ENCODE data around the gene BPIFB2.

The BPIFB2 gene

DNA sequence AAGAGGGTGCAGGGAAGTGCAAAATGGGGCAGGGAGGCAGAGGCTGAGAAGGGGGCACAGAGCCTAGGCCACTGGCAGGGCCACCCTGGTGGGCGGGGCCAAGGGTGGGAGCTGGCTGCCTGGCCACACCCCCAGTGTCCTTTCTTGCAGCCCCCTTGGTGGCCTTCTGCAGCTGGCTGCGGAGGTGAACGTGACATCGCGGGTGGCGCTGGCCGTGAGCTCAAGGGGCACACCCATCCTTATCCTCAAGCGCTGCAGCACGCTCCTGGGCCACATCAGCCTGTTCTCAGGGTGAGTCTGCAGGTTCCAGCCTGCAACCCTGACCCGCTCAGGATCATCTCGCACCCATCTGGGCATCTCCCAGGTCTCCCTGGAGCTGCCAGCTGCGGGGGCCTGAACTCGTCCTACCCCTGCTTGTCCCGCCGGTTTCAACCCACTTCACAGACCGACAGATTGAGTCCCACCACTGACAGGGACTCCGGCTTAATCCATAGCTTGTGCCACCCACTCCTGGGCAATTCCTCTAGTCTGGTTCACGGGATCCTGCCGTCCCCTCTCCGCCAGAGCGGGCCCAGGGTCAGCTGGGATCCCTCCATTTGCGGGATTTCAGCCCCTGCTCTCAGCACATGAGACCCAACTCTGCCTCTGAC is 52.4 kb downstream of the BPIFB2 start:
- no peaks in the 10 kb centered on the region for H3K27me3 ChIP-seq (ENCODE audit: insufficient read depth, low read length)
- no peaks in the 10 kb centered on the region for H3K36me3 ChIP-seq (ENCODE audit: insufficient read depth, low read length)
- no peak overlapping the region for H3K27ac ChIP-seq (ENCODE audit: low read depth, low read length)
- no peak overlapping the region for H3K4me3 ChIP-seq (ENCODE audit: low read length)
- WGBS = 91% methylated on average over 22 of the region's 22 CpGs
- H3K4me1 ChIP-seq (ENCODE audit: insufficient read depth, low read length) = no peaks in the 10 kb centered on the region
- H3K9ac ChIP-seq (ENCODE audit: low read depth, low read length) = no peak overlapping the region
- no peaks in the 10 kb centered on the region for H3K9me3 ChIP-seq (ENCODE audit: insufficient read depth, low read depth, low read length)

GRCh38 chr20:33061658-33062028 is 54.1 kb downstream of the BPIFB2 start:
- Histone ChIP-seq H3K4me1 (ENCODE audit: insufficient read depth, low read length) (no peaks in the 10 kb centered on the region), H3K27ac (ENCODE audit: low read depth, low read length) (no peak overlapping the region), H3K4me3 (ENCODE audit: low read length) (no peak overlapping the region), H3K27me3 (ENCODE audit: insufficient read depth, low read length) (no peaks in the 10 kb centered on the region), H3K9me3 (ENCODE audit: insufficient read depth, low read depth, low read length) (no peaks in the 10 kb centered on the region), H3K9ac (ENCODE audit: low read depth, low read length) (no peak overlapping the region), H3K36me3 (ENCODE audit: insufficient read depth, low read length) (no peaks in the 10 kb centered on the region)
- 95% methylated on average over 14 of the region's 14 CpGs for WGBS

DNA sequence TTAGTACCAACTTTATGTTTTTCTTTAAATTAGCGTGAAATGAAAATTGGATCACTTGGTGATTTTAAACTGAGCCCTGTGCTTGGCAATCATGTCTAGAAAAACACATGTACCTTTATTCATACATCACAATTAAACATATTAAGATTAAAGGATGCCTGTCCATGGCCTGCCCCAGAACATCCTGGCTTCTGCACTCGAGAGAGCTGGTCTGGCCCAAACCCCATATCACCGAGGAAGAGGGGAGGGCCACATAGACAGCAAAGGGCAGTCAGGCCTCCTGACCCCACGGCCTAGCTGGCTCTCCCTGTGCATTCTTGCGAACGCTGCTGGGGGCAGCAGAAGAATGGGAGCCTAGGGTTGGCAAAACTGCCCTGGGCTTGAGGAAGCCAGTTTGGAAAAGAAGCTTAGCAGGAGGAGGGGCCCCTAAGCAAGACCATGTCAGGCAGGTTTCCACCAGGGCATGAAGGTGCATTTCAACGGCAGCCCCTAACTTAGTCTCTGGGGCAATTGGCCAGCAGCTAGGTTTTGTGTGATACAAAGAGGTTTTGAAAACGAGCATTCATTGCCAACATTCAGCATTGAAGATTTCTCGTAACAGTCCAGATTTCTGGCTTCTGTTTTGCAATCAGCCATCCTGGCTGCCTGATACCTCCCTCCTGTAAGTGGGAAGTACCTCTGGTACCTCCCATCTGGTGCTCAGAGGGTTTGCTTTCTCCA is 54.8 kb downstream of the BPIFB2 start:
- H3K9me3 ChIP-seq (ENCODE audit: insufficient read depth, low read depth, low read length) = no peaks in the 10 kb centered on the region
- H3K9ac ChIP-seq (ENCODE audit: low read depth, low read length) = no peak overlapping the region
- no peak overlapping the region for H3K4me3 ChIP-seq (ENCODE audit: low read length)
- H3K27ac ChIP-seq (ENCODE audit: low read depth, low read length) = no peak overlapping the region
- WGBS = 73% methylated on average over 9 of the region's 9 CpGs
- H3K36me3 ChIP-seq (ENCODE audit: insufficient read depth, low read length) = no peaks in the 10 kb centered on the region
- H3K4me1 ChIP-seq (ENCODE audit: insufficient read depth, low read length) = no peaks in the 10 kb centered on the region
- H3K27me3 ChIP-seq (ENCODE audit: insufficient read depth, low read length) = no peaks in the 10 kb centered on the region

DNA sequence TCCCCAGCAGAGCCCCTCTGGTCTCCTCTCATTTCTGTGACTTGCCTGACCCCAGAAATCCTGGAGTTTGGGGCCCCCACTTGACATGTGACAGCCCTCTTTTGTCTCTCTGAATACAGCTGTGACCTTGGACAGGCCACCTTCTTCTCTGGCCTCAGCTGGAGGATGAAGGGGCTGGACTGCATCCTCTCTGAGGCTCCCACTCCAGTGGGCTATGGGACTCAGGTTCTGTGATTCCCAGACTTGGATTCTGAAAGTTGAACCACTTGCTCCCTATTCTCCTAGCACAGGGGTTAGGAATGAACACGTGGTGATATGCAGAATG is 55.3 kb downstream of the BPIFB2 start:
- WGBS = 82% methylated on average over 1 of the region's 1 CpG
- H3K27ac ChIP-seq (ENCODE audit: low read depth, low read length) = no peak overlapping the region
- H3K27me3 ChIP-seq (ENCODE audit: insufficient read depth, low read length) = no peaks in the 10 kb centered on the region
- no peak overlapping the region for H3K4me3 ChIP-seq (ENCODE audit: low read length)
- no peaks in the 10 kb centered on the region for H3K4me1 ChIP-seq (ENCODE audit: insufficient read depth, low read length)
- no peaks in the 10 kb centered on the region for H3K36me3 ChIP-seq (ENCODE audit: insufficient read depth, low read length)
- H3K9ac ChIP-seq (ENCODE audit: low read depth, low read length) = no peak overlapping the region
- H3K9me3 ChIP-seq (ENCODE audit: insufficient read depth, low read depth, low read length) = no peaks in the 10 kb centered on the region

DNA sequence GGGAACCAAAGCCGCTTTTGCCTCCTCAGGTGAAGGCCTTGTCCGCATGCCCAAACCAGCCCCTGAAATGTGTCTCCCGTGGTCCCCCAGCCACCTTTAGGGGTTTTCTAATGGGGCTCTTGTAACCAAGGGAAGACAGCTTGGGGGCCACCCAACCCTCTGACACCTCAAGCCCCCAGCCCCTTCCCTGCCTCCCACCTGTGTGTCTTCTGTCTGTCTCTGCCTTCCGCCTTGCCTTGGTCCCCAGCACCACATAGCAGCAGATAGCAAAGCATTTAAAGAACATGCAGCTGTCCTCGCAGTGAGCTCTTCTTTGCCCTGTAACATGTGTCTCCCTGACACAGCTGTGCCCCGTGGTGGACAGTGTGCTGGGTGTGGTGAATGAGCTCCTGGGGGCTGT is 55.8 kb downstream of the BPIFB2 start:
- no peaks in the 10 kb centered on the region for H3K36me3 ChIP-seq (ENCODE audit: insufficient read depth, low read length)
- H3K27me3 ChIP-seq (ENCODE audit: insufficient read depth, low read length) = no peaks in the 10 kb centered on the region
- no peak overlapping the region for H3K9ac ChIP-seq (ENCODE audit: low read depth, low read length)
- H3K27ac ChIP-seq (ENCODE audit: low read depth, low read length) = no peak overlapping the region
- no peak overlapping the region for H3K4me3 ChIP-seq (ENCODE audit: low read length)
- no peaks in the 10 kb centered on the region for H3K4me1 ChIP-seq (ENCODE audit: insufficient read depth, low read length)
- H3K9me3 ChIP-seq (ENCODE audit: insufficient read depth, low read depth, low read length) = no peaks in the 10 kb centered on the region
- 93% methylated on average over 6 of the region's 6 CpGs for WGBS

DNA sequence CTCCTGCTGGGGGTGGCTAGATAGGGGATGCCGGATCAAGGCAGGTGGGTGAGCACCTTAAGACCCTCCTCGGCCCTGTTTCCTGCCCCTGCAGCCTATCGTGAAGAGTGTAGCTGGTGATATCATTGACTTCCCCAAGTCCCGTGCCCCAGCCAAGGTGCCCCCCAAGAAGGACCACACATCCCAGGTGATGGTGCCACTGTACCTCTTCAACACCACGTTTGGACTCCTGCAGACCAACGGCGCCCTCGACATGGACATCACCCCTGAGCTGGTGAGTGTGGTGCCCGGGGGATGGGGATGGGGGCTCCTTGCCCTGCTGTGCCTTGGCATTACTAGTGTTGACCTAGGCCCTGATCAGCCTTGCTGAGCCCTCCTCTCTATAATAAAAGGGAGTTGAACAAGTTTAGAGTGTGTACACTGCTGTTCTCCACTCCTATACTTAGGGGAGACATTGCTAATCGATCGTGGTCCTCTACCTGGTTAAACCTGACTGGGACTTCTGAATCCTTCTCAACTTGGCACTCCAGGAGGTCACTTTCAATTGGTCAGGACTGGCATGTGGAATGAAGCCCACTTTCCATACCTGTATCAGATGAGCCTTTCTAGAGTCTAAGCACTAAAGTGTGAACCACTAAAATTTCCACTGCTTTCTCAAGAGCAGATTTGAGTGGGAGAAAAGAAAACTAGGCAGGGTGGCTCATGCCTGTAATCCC is 57.2 kb downstream of the BPIFB2 start:
- Histone ChIP-seq H3K27ac (ENCODE audit: low read depth, low read length) (no peak overlapping the region), H3K36me3 (ENCODE audit: insufficient read depth, low read length) (no peaks in the 10 kb centered on the region), H3K9ac (ENCODE audit: low read depth, low read length) (no peak overlapping the region), H3K9me3 (ENCODE audit: insufficient read depth, low read depth, low read length) (no peaks in the 10 kb centered on the region), H3K27me3 (ENCODE audit: insufficient read depth, low read length) (no peaks in the 10 kb centered on the region), H3K4me1 (ENCODE audit: insufficient read depth, low read length) (no peaks in the 10 kb centered on the region), H3K4me3 (ENCODE audit: low read length) (no peak overlapping the region)
- 94% methylated on average over 11 of the region's 11 CpGs for WGBS

DNA sequence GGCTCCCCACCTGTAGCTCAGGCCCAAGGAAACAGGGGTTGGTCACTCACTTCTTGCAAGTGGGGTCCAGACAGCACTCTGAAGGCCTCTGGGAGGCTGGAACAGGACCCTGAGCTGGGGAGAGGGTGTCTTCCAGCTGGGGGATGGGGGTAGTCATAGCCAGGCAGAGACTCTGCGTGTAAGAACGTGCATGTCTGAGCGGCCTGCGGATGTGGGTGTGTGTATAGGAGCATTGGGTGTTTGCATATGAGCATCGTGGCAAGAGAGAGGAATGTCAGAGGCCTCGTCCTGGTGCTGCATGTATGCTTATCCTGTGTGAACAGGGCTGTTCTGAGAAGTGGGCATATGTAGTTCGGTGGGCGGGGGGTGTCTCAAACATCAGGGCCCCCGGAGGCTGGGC is 58.3 kb downstream of the BPIFB2 start:
- H3K27me3 ChIP-seq (ENCODE audit: insufficient read depth, low read length) = no peaks in the 10 kb centered on the region
- H3K9ac ChIP-seq (ENCODE audit: low read depth, low read length) = no peak overlapping the region
- H3K4me3 ChIP-seq (ENCODE audit: low read length) = no peak overlapping the region
- H3K9me3 ChIP-seq (ENCODE audit: insufficient read depth, low read depth, low read length) = no peaks in the 10 kb centered on the region
- WGBS = 90% methylated on average over 9 of the region's 9 CpGs
- no peak overlapping the region for H3K27ac ChIP-seq (ENCODE audit: low read depth, low read length)
- H3K4me1 ChIP-seq (ENCODE audit: insufficient read depth, low read length) = no peaks in the 10 kb centered on the region
- no peaks in the 10 kb centered on the region for H3K36me3 ChIP-seq (ENCODE audit: insufficient read depth, low read length)

DNA sequence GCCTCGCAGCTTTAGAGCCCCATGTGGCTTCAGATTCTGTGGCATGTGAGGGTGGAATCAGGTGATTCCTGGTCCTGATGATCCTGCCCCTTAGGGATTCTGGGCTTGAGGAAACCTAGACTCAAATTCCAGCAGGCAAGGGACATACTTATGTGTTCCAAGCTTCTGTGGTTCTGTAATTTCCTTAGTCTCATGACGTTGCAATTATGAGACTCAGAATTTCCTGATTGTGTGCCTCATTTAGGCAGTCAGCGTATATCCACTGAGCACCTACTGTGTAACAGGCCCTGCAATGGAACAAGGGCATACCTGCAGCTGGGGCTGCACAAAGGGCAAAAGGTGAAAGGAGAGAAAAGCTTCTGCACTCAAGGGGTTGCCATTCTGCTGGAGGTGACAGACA is 60.3 kb downstream of the BPIFB2 start:
- Histone ChIP-seq H3K4me3 (ENCODE audit: low read length) (no peak overlapping the region), H3K9ac (ENCODE audit: low read depth, low read length) (no peak overlapping the region), H3K36me3 (ENCODE audit: insufficient read depth, low read length) (no peaks in the 10 kb centered on the region), H3K4me1 (ENCODE audit: insufficient read depth, low read length) (no peaks in the 10 kb centered on the region), H3K27me3 (ENCODE audit: insufficient read depth, low read length) (no peaks in the 10 kb centered on the region), H3K9me3 (ENCODE audit: insufficient read depth, low read depth, low read length) (no peaks in the 10 kb centered on the region), H3K27ac (ENCODE audit: low read depth, low read length) (no peak overlapping the region)
- 89% methylated on average over 3 of the region's 3 CpGs for WGBS

DNA sequence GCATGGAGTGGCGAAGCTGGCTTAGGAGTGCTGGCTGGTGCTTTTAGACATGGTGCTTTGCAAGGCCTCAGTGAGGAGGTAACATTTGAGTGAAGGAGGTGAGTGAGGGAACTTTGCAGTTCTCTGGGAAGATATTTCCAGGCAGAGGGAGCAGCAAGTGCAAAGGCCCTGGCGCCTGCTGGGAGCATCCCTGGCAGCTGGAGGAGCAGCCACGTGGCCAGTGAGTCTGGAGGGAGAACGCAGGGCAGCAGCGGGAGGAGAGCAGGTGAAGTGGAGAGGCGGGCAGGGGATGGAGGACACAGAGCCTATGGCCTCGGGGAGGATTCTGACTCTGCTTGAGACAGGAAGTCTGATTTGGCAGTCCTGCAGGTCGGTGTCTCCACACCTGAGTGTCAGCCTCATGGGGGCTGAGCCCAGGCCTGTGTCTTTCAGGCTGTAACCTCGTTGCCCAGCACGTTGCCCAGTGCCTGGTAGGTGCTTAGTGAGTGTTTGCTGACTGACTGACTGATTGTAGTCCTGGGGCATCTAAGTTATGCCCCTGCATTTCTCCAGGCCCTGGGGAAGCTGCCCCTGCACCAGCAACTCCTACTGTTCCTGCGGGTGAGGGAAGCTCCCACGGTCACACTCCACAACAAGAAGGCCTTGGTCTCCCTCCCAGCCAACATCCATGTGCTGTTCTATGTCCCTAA is 60.9 kb downstream of the BPIFB2 start:
- Histone ChIP-seq H3K9ac (ENCODE audit: low read depth, low read length) (no peak overlapping the region), H3K27ac (ENCODE audit: low read depth, low read length) (no peak overlapping the region), H3K4me1 (ENCODE audit: insufficient read depth, low read length) (no peaks in the 10 kb centered on the region), H3K27me3 (ENCODE audit: insufficient read depth, low read length) (no peaks in the 10 kb centered on the region), H3K4me3 (ENCODE audit: low read length) (no peak overlapping the region), H3K36me3 (ENCODE audit: insufficient read depth, low read length) (no peaks in the 10 kb centered on the region), H3K9me3 (ENCODE audit: insufficient read depth, low read depth, low read length) (no peaks in the 10 kb centered on the region; the same call in 1 of the 2 replicates)
- 86% methylated on average over 12 of the region's 12 CpGs for WGBS

DNA sequence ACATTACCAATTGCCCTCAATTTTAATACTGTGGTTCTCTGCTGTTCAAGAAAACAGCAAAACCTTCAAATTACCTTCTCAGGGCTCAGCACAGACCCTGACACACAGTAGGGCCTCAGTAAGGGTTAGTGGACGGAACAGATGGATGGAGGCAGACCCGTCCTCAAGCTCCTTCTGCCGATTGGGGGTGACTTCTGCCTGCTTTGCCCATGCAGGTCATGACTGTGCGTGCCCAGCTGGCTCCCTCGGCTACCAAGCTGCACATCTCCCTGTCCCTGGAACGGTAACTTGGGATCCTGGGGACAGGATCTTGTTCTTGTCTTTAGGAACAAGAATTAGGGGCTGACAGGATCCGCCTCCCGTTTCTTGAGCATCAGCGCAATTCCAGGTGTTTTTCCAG is 62.2 kb downstream of the BPIFB2 start:
- WGBS = 96% methylated on average over 9 of the region's 9 CpGs
- no peaks in the 10 kb centered on the region for H3K27me3 ChIP-seq (ENCODE audit: insufficient read depth, low read length)

More for the DNA sequence above, 62.2 kb downstream of the BPIFB2 start:
- no peaks in the 10 kb centered on the region for H3K36me3 ChIP-seq (ENCODE audit: insufficient read depth, low read length)
- no peaks in the 10 kb centered on the region; the same call in 1 of the 2 replicates for H3K9me3 ChIP-seq (ENCODE audit: insufficient read depth, low read depth, low read length)
- H3K9ac ChIP-seq (ENCODE audit: low read depth, low read length) = no peak overlapping the region
- H3K4me3 ChIP-seq (ENCODE audit: low read length) = no peak overlapping the region
- H3K27ac ChIP-seq (ENCODE audit: low read depth, low read length) = no peak overlapping the region
- no peaks in the 10 kb centered on the region for H3K4me1 ChIP-seq (ENCODE audit: insufficient read depth, low read length)

All from HUES64 (cell line).